Duodenal mucosa (tissue), 2 donors: Measurements from ENCODE around the gene RBPMS2.

Experiments used
- H3K27ac ChIP-seq: one replicate; pipeline ENCODE4 v1.7.0; 2013; ENCODE audit warnings: low read depth, low read length
- H3K27me3 ChIP-seq, 2 donors: one replicate each; pipeline ENCODE4 v1.7.0; 2013; ENCODE audit warnings: low read length in 2 of 2, control low read depth in 1 of 2; ENCODE audit not compliant: insufficient read depth in 2 of 2, control insufficient read depth in 1 of 2
- H3K36me3 ChIP-seq, 2 donors: one replicate each; pipeline ENCODE4 v1.7.0; 2013; ENCODE audit warnings: low read length in 2 of 2, control low read depth in 1 of 2; ENCODE audit not compliant: insufficient read depth in 2 of 2, control insufficient read depth in 1 of 2
- H3K4me1 ChIP-seq, 2 donors: one replicate each; pipeline ENCODE4 v1.7.0; 2013; ENCODE audit warnings: low read length in 2 of 2, control low read depth in 1 of 2; ENCODE audit not compliant: insufficient read depth in 2 of 2, control insufficient read depth in 1 of 2
- H3K4me3 ChIP-seq, 2 donors: one replicate each; pipeline ENCODE4 v1.7.0; 2013; ENCODE audit warnings: low read length in 2 of 2, low read depth in 1 of 2
- H3K9ac ChIP-seq, 2 donors: one replicate each; pipeline ENCODE4 v1.7.0; 2013; ENCODE audit warnings: low read length in 2 of 2, low read depth in 1 of 2
- H3K9me3 ChIP-seq, 2 donors: one replicate each; pipeline ENCODE4 v1.7.0; 2013; ENCODE audit warnings: low read length in 2 of 2, control low read depth in 1 of 2; ENCODE audit not compliant: control insufficient read depth in 1 of 2

RBPMS2 gene

DNA sequence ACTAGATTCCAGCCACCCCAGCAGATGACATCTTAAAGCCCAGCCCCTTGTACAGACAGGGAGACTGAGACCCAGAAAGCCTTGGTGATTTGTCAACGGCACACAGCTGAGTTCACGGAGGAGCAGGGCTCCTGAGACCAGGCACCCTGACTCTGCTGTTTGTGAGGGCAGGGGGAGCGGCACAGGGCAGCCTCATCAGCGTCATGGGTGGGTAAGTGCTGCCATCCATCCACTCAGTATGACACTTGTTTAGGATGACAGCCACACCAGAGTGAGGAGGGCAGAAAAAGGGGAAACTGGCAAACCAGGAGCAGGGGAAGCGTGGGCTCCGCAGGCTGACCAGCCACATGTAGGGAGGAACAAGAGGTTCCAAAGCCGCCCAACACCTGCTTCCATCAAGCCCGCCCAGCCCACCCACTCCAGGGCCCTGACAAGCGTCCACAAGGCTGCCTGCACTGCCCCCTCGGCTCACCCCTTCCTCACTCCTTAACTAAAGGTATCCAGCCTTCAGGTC lies 19.9 kb downstream of the RBPMS2 start:
- H3K9me3 ChIP-seq, result no peaks in the 10 kb centered on the region
- H3K27me3 ChIP-seq, result peaks cover 0 to 2% of the 10 kb centered on the region in 2 donors
- H3K4me1 ChIP-seq, result no peaks in the 10 kb centered on the region
- no peak overlapping the region for H3K9ac ChIP-seq
- no peak overlapping the region for H3K27ac ChIP-seq
- H3K36me3 ChIP-seq, result no peaks in the 10 kb centered on the region
- no peak overlapping the region for H3K4me3 ChIP-seq

DNA sequence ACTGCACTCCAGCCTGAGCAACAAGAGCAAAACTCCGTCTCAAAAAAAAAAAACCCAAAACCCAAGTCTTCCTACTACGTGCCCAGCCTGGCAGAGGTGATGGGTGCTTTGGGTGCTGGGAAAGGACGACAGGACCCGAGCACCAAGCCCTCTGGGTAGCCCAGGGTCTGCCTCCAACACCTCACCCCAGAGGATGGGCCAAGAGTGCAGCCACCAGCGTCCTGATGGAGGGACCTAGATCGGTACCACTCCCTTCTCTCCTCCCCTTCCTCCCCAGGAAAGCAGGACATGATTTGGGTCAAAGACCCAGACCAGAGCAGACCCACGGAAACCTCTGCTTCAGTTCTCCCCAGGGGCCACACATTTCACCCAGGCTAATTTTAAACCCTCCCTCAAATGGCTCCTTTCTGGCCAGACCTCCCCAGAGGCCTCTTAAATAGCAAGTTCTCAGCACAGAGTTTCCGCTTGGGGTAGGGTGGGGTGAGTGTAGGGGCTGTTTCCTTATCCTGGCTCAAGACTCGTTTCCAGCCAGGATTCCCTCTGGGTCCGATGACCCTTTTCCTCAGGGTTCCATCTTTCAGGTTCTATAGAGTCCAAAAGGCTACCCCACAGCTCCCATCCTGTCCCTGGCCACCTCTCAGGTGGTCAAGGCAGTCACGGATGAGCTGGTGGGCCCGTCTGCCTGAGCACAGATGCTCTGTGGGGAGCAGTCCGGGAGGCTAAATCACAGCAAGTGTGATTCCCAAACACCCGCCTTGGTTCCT lies 20.5 kb downstream of the RBPMS2 start:
- Histone ChIP-seq H3K27ac (no peak overlapping the region), H3K36me3 (no peaks in the 10 kb centered on the region), H3K4me3 (no peak overlapping the region), H3K4me1 (no peaks in the 10 kb centered on the region), H3K27me3 (peaks cover 0 to 5% of the 10 kb centered on the region in 2 donors), H3K9me3 (no peaks in the 10 kb centered on the region), H3K9ac (no peak overlapping the region)

DNA sequence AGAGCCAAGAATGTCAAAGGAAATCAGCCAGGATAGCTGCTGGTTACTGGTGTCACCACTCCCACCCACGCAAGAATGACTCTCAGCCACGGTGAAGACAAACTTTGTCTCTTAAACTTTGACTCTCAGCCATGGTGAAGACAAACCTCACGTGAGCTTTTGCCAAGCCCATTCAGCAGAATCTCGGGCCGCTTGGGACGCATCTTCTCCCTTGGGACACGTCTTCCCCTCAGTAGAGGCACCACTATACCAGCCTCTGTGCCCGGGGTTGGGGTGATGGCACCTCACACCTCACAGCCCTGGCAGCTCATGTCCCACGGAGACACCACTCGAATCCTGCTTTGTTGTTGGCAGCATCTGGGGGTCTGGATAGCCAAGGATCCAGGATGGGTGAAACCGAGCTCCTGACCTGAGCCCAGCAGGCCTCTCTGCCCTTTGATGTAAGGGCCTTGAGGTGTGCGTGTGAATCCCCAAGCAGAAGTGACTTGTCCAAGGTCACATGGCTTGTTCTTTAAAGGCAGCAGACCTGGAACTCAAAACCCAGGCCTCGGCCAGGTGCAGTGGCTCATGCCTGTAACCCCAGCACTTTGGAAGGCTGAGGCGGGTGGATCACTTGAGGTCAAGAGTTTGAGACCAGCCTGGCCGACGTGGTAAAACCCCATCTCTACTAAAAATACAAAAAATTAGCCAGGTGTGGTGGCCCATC lies 21.8 kb downstream of the RBPMS2 start:
- H3K36me3 ChIP-seq, result no peaks in the 10 kb centered on the region
- H3K27me3 ChIP-seq, result peaks cover 0 to 5% of the 10 kb centered on the region in 2 donors
- H3K9me3 ChIP-seq, result no peaks in the 10 kb centered on the region
- H3K27ac ChIP-seq, result no peak overlapping the region
- H3K4me3 ChIP-seq, result no peak overlapping the region
- no peak overlapping the region for H3K9ac ChIP-seq
- no peaks in the 10 kb centered on the region for H3K4me1 ChIP-seq

DNA sequence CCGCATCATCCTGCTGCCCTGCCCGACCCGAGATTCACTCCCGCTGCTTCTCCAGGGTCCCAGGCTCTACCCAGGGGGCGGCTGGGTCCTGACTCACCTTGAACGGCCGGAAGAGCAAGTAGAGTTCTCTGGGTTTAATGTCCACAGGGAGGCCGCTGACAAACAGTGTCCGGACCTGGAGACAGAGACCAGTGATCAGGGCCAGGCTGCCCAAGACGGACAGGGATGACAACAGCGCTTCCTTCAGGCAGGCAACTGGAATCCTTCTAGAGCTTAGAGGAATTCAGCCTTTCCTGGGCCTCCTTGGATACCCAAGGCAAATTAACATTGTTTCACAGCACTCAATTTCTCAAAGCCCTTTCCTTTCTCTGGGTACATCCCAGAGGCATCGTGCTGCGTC lies 23.9 kb downstream of the RBPMS2 start:
- Histone ChIP-seq H3K4me1 (no peaks in the 10 kb centered on the region), H3K27me3 (peaks cover 0 to 5% of the 10 kb centered on the region in 2 donors), H3K36me3 (no peaks in the 10 kb centered on the region), H3K4me3 (no peak overlapping the region), H3K9ac (no peak overlapping the region), H3K27ac (no peak overlapping the region), H3K9me3 (no peaks in the 10 kb centered on the region)

DNA sequence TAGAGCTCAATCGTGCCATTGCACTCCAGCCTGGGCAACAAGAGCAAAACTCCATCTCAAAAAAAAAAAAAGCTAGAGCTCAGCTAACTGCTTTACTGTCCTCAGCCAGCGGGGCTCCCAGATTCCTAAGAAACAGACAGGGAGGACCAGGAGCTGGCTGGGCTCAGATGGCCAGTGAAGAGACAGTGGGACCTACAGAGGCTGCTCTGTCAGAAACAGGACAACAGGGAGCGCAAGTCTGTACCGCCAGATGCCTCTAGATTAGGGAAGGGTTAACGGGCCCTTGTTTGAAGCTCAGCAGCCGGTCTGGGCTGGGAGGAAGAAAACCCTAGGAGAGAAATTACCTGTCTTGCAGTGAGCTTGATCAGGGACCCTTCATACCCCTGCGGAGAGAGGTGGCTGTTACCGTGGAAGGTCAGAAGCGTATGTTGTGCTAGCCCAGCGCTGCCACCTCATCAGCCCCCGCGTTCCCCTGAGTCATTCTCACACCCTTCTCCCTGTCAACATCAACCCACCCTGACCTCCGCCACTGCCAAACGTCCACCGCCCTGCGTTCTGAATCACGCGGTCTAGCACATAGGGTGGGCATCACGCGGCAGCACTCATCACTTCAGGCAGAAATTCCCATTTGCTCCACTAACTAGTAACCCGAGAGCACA lies 25.3 kb downstream of the RBPMS2 start:
- Histone ChIP-seq H3K27me3 (peaks cover 0 to 5% of the 10 kb centered on the region in 2 donors), H3K9me3 (no peaks in the 10 kb centered on the region), H3K36me3 (no peaks in the 10 kb centered on the region), H3K27ac (no peak overlapping the region), H3K4me1 (no peaks in the 10 kb centered on the region), H3K9ac (no peak overlapping the region), H3K4me3 (no peak overlapping the region)

DNA sequence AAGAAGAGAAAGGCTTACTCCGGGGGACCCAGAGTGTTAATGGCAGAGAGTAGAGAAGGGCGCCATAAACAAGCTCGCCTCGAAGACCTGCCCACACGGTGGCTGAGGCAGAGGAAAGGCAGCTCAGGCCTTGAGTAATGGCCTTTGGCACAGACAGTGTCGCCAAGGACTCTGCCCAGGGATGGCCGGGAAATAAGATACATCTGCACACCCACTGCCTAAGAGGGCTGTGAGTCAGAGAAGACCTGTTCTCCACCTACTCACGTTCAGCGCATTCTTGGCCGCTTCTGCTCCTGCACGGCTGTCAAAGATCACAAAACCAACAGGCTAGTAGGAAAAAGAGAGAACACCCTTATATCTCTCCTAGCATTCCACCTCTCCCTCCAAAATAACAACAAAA lies 26.2 kb downstream of the RBPMS2 start:
- H3K9me3 ChIP-seq, result no peaks in the 10 kb centered on the region
- peaks cover 0 to 3% of the 10 kb centered on the region in 2 donors for H3K27me3 ChIP-seq
- H3K4me3 ChIP-seq, result no peak overlapping the region
- H3K9ac ChIP-seq, result no peak overlapping the region
- H3K36me3 ChIP-seq, result no peaks in the 10 kb centered on the region
- no peaks in the 10 kb centered on the region for H3K4me1 ChIP-seq
- H3K27ac ChIP-seq, result no peak overlapping the region

DNA sequence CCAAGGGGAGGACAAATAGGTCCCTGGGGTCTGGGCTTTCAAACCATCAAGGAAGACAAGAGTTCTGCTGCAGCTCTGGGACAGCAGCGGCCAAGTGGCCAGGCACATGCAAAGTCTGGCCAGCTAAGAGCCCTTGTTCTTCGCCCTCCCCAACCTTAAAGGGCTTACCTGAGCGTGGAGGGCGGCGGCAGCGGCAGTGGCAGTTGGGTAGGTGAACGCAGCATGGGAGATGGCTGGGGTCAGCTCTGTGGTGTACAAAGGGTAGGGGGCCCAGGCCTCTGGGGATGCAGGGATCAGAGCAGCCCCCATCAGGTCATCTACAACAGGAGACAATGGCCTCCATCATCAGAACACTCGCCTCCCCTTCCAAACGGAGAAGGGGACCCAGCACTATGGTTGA lies 27.1 kb downstream of the RBPMS2 start:
- no peaks in the 10 kb centered on the region for H3K36me3 ChIP-seq
- no peaks in the 10 kb centered on the region for H3K9me3 ChIP-seq
- no peaks in the 10 kb centered on the region for H3K4me1 ChIP-seq
- H3K27me3 ChIP-seq, result peaks cover 0 to 3% of the 10 kb centered on the region in 2 donors
- no peak overlapping the region for H3K4me3 ChIP-seq
- no peak overlapping the region for H3K9ac ChIP-seq
- H3K27ac ChIP-seq, result no peak overlapping the region

DNA sequence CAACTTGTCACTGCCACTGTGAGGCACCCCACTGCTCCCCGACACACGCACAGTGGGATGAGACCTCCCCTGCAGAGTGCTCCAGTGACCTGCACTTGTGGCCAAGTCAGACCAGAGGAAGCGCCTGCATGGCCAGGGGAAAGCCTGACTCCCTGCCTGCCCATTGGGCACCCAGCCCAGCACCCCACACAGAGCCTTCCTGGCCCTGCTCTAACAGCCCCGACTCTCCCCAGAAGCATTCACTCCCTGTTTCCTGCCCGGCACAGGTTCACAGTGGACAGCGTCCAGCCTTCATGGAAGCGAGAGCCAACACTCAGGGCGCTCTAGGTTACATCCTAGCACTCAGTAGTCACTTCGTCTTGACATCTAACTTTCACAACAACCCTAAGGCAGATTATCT lies 27.8 kb downstream of the RBPMS2 start:
- no peak overlapping the region for H3K27ac ChIP-seq
- H3K4me1 ChIP-seq, result no peaks in the 10 kb centered on the region
- H3K9ac ChIP-seq, result no peak overlapping the region
- H3K9me3 ChIP-seq, result no peaks in the 10 kb centered on the region
- H3K36me3 ChIP-seq, result no peaks in the 10 kb centered on the region
- H3K27me3 ChIP-seq, result peaks cover 0 to 3% of the 10 kb centered on the region in 2 donors
- H3K4me3 ChIP-seq, result no peak overlapping the region

DNA sequence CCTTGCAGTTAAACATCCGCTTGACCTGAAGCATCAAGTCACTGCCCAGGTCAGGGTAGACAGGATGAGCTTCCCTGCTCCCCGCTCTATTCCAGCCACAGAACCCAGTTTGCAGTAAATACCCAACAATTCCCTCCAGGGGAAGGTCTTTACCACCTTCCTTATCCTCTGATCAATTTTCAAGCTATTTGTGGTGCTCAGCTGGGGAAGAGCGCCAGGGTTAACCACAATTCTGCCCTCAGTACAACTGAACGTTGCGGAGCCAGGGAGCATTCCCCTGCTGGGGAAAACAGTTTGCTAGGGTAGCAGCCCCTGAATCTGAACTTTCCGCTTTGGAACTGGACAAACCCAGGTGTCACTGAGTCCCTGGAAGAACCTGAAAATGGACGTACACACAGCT lies 28.5 kb downstream of the RBPMS2 start:
- Histone ChIP-seq H3K27me3 (peaks cover 0 to 3% of the 10 kb centered on the region in 2 donors), H3K9ac (no peak overlapping the region), H3K9me3 (no peaks in the 10 kb centered on the region), H3K27ac (no peak overlapping the region), H3K36me3 (no peaks in the 10 kb centered on the region), H3K4me1 (no peaks in the 10 kb centered on the region), H3K4me3 (no peak overlapping the region)

DNA sequence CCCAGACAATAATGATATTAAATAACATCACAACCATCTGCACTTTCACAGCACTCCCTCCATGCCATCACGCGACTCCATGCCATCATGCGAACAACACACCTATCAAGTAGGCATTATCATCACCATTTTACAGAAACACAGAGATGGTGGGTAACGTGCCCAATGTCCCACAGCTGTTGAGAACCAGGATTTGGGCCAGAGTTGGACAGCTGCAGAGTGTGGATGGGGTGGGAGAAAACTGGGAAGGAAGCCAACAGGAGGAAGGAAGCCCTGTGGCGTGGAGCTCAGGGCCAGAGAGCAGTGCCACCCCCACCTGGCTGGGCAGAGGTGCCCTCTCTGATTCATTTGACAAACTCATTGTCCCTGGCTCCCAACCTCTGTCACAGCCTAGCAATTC lies 29.0 kb downstream of the RBPMS2 start:
- H3K4me3 ChIP-seq, result no peak overlapping the region
- no peak overlapping the region for H3K27ac ChIP-seq
- no peak overlapping the region for H3K9ac ChIP-seq
- H3K9me3 ChIP-seq, result no peaks in the 10 kb centered on the region
- no peaks in the 10 kb centered on the region for H3K36me3 ChIP-seq
- H3K4me1 ChIP-seq, result no peaks in the 10 kb centered on the region
- peaks cover 0 to 3% of the 10 kb centered on the region in 2 donors for H3K27me3 ChIP-seq
